Smooth muscle cell (in vitro differentiated cells): ENCODE data around the gene PARN. TPM values are rescaled to one million over a fixed set of nuclear protein-coding genes. Genes with fewer than 3 reads are reported as not detected.

Source experiments
- DNase-seq: peaks from one replicate; lab custom pipeline; 2025; ENCODE audit not compliant: unreplicated experiment; lab: John Stamatoyannopoulos, UW
- H2AFZ ChIP-seq: fragments of 200-600 bp; sonication (generic); 2 replicates; pipeline ENCODE4 v1.6.0; 2016; ENCODE audit warnings: antibody characterized with exemption, low read depth, mild to moderate bottlenecking
- H3F3A ChIP-seq: fragments of 200-600 bp; sonication (generic); 2 replicates; pipeline ENCODE4 v1.6.0; 2017; ENCODE audit warnings: antibody characterized with exemption, low read depth
- H3K27ac ChIP-seq: fragments of 200-600 bp; sonication (generic); 2 replicates; pipeline ENCODE4 v1.5.1; 2016; ENCODE audit warnings: low read depth, mild to moderate bottlenecking
- H3K27me3 ChIP-seq: fragments of 200-600 bp; sonication (generic); 2 replicates; pipeline ENCODE4 v1.6.1; 2016; ENCODE audit warnings: low read depth, mild to moderate bottlenecking
- H3K36me3 ChIP-seq: fragments of 200-600 bp; sonication (generic); 2 replicates; pipeline ENCODE4 v1.5.1; 2016; ENCODE audit warnings: low read depth
- H3K4me1 ChIP-seq: fragments of 200-600 bp; sonication (generic); 2 replicates; pipeline ENCODE4 v1.5.1; 2016; ENCODE audit warnings: low read depth
- H3K4me2 ChIP-seq: fragments of 200-600 bp; sonication (generic); 2 replicates; pipeline ENCODE4 v1.6.0; 2016; ENCODE audit warnings: mild to moderate bottlenecking
- H3K4me3 ChIP-seq: fragments of 200-600 bp; sonication (generic); 2 replicates; pipeline ENCODE4 v1.5.1; 2016; ENCODE audit warnings: mild to moderate bottlenecking
- H3K79me2 ChIP-seq: fragments of 200-600 bp; sonication (generic); 2 replicates; pipeline ENCODE4 v1.6.0; 2016; ENCODE audit warnings: low read depth, mild to moderate bottlenecking
- H3K9ac ChIP-seq: fragments of 200-600 bp; sonication (generic); 2 replicates; pipeline ENCODE4 v1.6.0; 2016; ENCODE audit warnings: low read depth
- H3K9me3 ChIP-seq: fragments of 200-600 bp; sonication (generic); replicated peaks from 2 replicates; pipeline ENCODE4 v1.5.1; 2016; ENCODE audit warnings: low read depth
- H4K20me1 ChIP-seq: fragments of 200-600 bp; sonication (generic); 2 replicates; pipeline ENCODE4 v1.6.0; 2016; ENCODE audit warnings: low read depth
- CTCF ChIP-seq: fragments of 200-600 bp; sonication (generic); IDR thresholded peaks from 2 replicates; pipeline ENCODE4 v1.5.1; 2017; ENCODE audit warnings: borderline replicate concordance, mild to moderate bottlenecking, antibody characterized with exemption; ENCODE audit not compliant: insufficient read depth, poor library complexity, severe bottlenecking
- WGBS: methylation state at CpG from one replicate; pipeline ENCODE4 v1.1.7; 2016; ENCODE audit warnings: low lambda C conversion rate; 5-methylcytosine and 5-hydroxymethylcytosine counted together
- polyA plus RNA-seq: library from polyadenylated mRNA; unstranded; fragments of >200 nt; fragmentation: Nextera tagmentation; extraction: Ambion mirVana; gene quantifications from 2 replicates; pipeline ENCODE4 v1.2.1, GENCODE V29; 2016
- total RNA-seq: library from RNA; depleted of rRNA; stranded (reverse); fragments of >200 nt; gene quantifications from 2 replicates; pipeline ENCODE4 v1.2.3, GENCODE V29; 2014

The PARN gene
- total and polyA plus RNA-seq, 2 experiments from 2014 or later = 22.2 to 24.6 TPM

- Histone ChIP-seq H3K4me3 (no peak overlapping the region), H3K36me3 (peaks cover 5% of the 10 kb centered on the region), H4K20me1 (peaks cover 4% of the 10 kb centered on the region), H3K79me2 (peaks cover 12% of the 10 kb centered on the region), H2AFZ (no peak overlapping the region), H3K4me1 (no peaks in the 10 kb centered on the region), H3K9ac (no peak overlapping the region), H3K27ac (no peak overlapping the region), H3K27me3 (no peaks in the 10 kb centered on the region), H3K4me2 (no peak overlapping the region), H3K9me3 (no peaks in the 10 kb centered on the region), H3F3A (no peaks in the 10 kb centered on the region)
- 95% methylated on average over 5 of the region's 5 CpGs for WGBS
- TF ChIP-seq CTCF = no peak
- DNase-seq = no peak
These were observed 156.6 kb downstream of the PARN start for GRCh38 chr16:14473488-14473887.

- DNase-seq = no peak
- Histone ChIP-seq H3K27ac (no peak overlapping the region), H3K9me3 (no peaks in the 10 kb centered on the region), H3K79me2 (peaks cover 12% of the 10 kb centered on the region), H3K27me3 (no peaks in the 10 kb centered on the region), H3K4me3 (no peak overlapping the region), H3K9ac (no peak overlapping the region), H4K20me1 (peaks cover 4% of the 10 kb centered on the region), H3K36me3 (no peaks in the 10 kb centered on the region), H2AFZ (no peak overlapping the region), H3K4me2 (no peak overlapping the region), H3F3A (no peaks in the 10 kb centered on the region), H3K4me1 (no peaks in the 10 kb centered on the region)
- no peak for TF ChIP-seq CTCF
- 98% methylated on average over 2 of the region's 2 CpGs for WGBS
These were observed 157.7 kb downstream of the PARN start for GRCh38 chr16:14472357-14472756.

- 98% methylated on average over 2 of the region's 2 CpGs for WGBS
- Histone ChIP-seq H3K27me3 (no peaks in the 10 kb centered on the region), H3K4me1 (no peaks in the 10 kb centered on the region), H2AFZ (no peak overlapping the region), H3K27ac (no peak overlapping the region), H3K79me2 (peaks cover 12% of the 10 kb centered on the region), H3K4me2 (no peak overlapping the region), H3K9me3 (no peaks in the 10 kb centered on the region), H3F3A (no peaks in the 10 kb centered on the region), H3K9ac (no peak overlapping the region), H3K36me3 (no peaks in the 10 kb centered on the region), H4K20me1 (peaks cover 4% of the 10 kb centered on the region), H3K4me3 (no peak overlapping the region)
- TF ChIP-seq CTCF = no peak
- DNase-seq = no peak
These were observed 159.3 kb downstream of the PARN start for GRCh38 chr16:14470788-14471187.

- 100% methylated on average over 3 of the region's 3 CpGs for WGBS
- Histone ChIP-seq H3K36me3 (peaks cover 3% of the 10 kb centered on the region), H2AFZ (no peak overlapping the region), H3K9me3 (peaks cover 3% of the 10 kb centered on the region), H3F3A (peaks cover 7% of the 10 kb centered on the region), H3K9ac (no peak overlapping the region), H3K27ac (no peak overlapping the region), H4K20me1 (no peaks in the 10 kb centered on the region), H3K4me2 (no peak overlapping the region), H3K4me1 (no peaks in the 10 kb centered on the region), H3K27me3 (no peaks in the 10 kb centered on the region), H3K79me2 (peaks cover 6% of the 10 kb centered on the region), H3K4me3 (no peak overlapping the region)
- no peak for DNase-seq
- no peak for TF ChIP-seq CTCF
These were observed 164.3 kb downstream of the PARN start for GRCh38 chr16:14465799-14466198.
